GM12865 (cell line): ENCODE measurements around the gene KCNJ2.

Experiments used
- DNase-seq: peaks from one replicate; pipeline ENCODE4 v3.0.0; 2010; ENCODE audit warnings: low read depth
- H3K4me3 ChIP-seq: 2 replicates; pipeline ENCODE4 v1.5.1; 2011; ENCODE audit warnings: mild to moderate bottlenecking, low read depth, low read length, control low read depth
- CTCF ChIP-seq: IDR thresholded peaks from 2 replicates; pipeline ENCODE4 v1.5.1; 2011; ENCODE audit warnings: low read length, control low read depth, low read depth, inconsistent platforms; ENCODE audit not compliant: insufficient read depth; ENCODE audit errors: missing control alignments

The KCNJ2 gene

DNA sequence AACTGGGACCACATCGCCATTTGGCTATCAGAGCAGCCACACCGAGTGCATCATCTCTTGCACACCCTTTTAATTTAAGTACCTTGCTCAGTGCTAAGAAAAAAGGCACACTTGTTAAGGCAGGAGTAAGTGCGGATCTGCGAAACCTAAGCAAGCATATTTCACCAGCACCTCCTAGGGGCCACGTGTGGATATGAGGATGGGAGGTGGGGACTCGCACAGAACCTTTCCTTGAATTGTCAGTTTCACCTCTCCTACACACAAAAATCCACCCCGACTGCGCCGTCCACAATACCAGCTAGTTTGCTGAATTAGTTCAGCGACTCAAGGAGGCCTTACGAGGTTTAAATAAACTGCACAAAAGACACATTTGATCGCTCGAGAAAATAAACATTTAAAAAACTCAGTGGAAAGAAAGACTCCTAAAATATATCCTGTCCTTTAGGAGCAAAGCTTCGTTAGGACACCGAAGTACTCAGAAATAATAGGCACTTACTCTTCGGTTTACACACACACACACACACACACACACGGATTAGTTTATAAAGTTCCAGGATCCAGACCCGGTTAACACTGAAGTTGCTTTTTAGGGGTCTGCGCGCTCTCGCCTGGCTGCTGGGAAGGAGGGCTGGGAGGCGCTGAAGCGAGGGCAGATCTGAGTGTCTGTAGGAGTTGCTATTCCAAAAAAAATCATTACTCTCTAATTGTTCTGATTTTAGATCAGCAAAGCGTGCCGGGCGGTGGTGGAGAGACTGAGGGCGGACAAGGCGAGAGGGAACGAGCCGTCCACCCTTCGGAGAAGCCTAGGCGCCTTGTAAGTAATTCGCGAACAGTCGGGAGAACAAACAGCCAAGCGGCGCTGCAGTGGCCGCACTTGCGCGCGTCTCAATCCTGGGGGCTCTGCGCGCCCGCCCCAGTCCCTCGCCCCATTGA is 1.0 kb upstream of the KCNJ2 start:
- peak; percentile 37 for TF ChIP-seq CTCF
- peak overlapping the region; percentile 42 for H3K4me3 ChIP-seq
- peak; percentile 46 for DNase-seq

DNA sequence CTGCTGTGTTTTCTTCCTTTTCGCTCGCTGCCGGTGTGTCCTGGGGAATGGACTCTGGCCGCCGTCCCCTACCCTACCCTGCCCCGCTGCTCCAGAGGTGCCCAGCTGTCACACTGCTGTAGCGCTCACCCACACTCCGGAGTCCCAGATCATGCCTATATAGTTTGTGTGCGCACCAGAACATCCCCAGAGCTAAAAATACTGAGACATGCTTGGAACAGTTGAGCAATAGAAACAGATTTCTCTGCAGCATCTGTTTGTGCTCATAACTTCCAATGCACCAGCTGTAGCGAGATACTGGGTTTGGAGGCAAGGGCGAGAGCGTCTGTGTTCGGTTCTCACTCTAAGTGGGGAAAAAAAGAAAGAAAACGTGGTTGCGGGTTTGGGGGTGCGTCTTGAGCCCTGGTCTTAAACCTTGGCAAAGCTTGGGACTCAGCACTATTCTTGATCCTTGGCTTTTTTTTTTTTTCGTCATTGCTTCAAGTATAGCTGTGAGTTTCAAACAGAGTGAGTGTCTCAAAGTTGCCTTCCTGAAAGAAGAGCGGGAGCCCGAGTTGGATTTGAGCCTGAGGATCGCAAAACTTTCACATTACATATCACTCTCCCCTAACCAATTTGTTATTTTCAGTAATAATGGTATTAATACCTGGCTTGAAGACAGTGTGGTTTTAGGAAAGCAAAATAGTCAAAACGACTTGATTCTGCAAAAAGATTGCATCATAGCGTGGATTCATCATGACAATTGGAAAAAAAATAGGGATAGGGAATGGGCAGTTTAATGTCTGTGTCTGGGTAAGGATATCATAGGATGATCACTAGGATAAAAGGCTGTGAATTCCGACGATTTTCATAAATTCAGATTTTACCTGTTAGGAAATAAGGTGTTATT is 621 bp downstream of the KCNJ2 start:
- H3K4me3 ChIP-seq: peak overlapping the region; percentile 33
- TF ChIP-seq CTCF: no peak
- DNase-seq: no peak

DNA sequence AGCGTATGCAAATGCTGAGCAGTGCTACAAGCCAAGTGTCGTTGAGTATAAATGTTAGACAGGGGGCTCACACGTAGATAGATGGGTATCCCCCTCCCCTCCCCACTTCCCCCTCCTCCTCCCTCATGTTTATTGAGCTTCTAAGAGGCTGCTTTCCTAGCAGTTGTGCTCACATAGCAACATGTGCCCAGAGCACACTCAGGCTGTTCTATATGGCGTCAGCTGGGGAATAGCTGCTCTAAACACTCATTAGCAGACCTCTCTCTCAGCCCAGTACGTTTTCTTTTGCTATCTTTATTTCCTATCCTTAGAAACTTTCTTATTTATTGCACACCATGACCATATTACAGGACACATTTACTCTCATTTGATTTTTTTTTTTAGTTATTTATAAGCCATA is 1.8 kb downstream of the KCNJ2 start:
- no peak overlapping the region for H3K4me3 ChIP-seq
- TF ChIP-seq CTCF: no peak

DNA sequence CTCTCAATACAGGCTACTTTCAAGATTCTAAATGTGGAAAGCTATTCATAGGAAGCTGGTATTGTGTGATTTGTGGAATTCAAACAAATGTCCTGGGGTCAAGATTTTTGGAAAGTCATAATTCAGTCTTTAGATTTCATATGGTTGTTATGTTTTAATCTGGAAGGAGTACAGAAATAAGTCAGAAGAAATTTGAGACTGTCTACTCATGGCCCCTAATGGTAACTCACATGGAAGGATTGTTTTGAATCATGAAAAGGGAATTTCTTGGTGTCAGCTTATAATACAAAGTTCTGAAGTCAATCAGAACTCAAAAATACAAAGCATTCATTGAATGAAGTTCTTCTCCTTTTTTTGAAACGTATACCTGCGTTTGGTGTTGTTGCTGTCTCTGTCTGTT is 3.1 kb downstream of the KCNJ2 start:
- no peak overlapping the region for H3K4me3 ChIP-seq
- TF ChIP-seq CTCF: no peak
- no peak for DNase-seq

More for the DNA sequence above, 1.8 kb downstream of the KCNJ2 start:
- DNase-seq: no peak

GRCh38 chr17:70172923-70173322 is 3.6 kb downstream of the KCNJ2 start:
- no peak overlapping the region for H3K4me3 ChIP-seq
- TF ChIP-seq CTCF: no peak
- DNase-seq: no peak

- H3K4me3 ChIP-seq: no peak overlapping the region
- DNase-seq: no peak
- TF ChIP-seq CTCF: no peak
These were observed 4.3 kb downstream of the KCNJ2 start for GRCh38 chr17:70173681-70174080.
